PC-9 (cell line): ENCODE results near the gene GEMIN5. TPM values are rescaled to one million over a fixed set of nuclear protein-coding genes. Genes with fewer than 3 reads are reported as not detected.

Source experiments
- BruUV-seq: library from RNA; stranded (reverse); fragments of 400-500 nt; replicated peaks from 2 replicates; lab custom pipeline; 2021; lab: Mats Ljungman, UMichigan
- CTCF ChIA-PET: fragments of 300-600 bp; sonication (Branson Sonifier 250); formaldehyde crosslinking; loops from one replicate; lab custom pipeline; 2022; ENCODE audit warnings: antibody characterized with exemption; lab: Charles Lee
- POLR2A ChIA-PET: fragments of 300-600 bp; sonication (Branson Sonifier 250); formaldehyde crosslinking; loops from one replicate; lab custom pipeline; 2022; ENCODE audit warnings: antibody characterized with exemption; ENCODE audit not compliant: unreplicated experiment; lab: Charles Lee
- DNase-seq, 2 experiments: peaks; one replicate each; pipeline versions ENCODE4 v3.0.0 to v3.0.0-alpha.2; 2015 to 2022; ENCODE audit warnings: mixed read lengths in 1 of 2
- H2AFZ ChIP-seq: fragments of 200-600 bp; sonication (generic); 2 replicates; pipeline ENCODE4 v1.8.1; 2017; ENCODE audit warnings: antibody characterized with exemption
- H3F3A ChIP-seq: fragments of 200-600 bp; sonication (generic); 2 replicates; pipeline ENCODE4 v1.8.1; 2017; ENCODE audit warnings: antibody characterized with exemption, mild to moderate bottlenecking, low read depth; ENCODE audit not compliant: insufficient read depth
- H3K27ac ChIP-seq: fragments of 200-600 bp; sonication (generic); 2 replicates; pipeline ENCODE4 v1.6.1; 2016; ENCODE audit warnings: mixed run types
- H3K27me3 ChIP-seq: fragments of 200-600 bp; sonication (generic); 2 replicates; pipeline ENCODE4 v1.6.1; 2016; ENCODE audit warnings: low read depth, mixed run types; ENCODE audit not compliant: insufficient read depth
- H3K36me3 ChIP-seq: fragments of 200-600 bp; sonication (generic); 2 replicates; pipeline ENCODE4 v1.6.1; 2016; ENCODE audit warnings: low read depth, mixed run types
- H3K4me1 ChIP-seq: fragments of 200-600 bp; sonication (generic); replicated peaks from 2 replicates; pipeline ENCODE4 v1.6.1; 2016; ENCODE audit warnings: mixed run types; ENCODE audit not compliant: insufficient read depth
- H3K4me2 ChIP-seq: fragments of 200-600 bp; sonication (generic); 2 replicates; pipeline ENCODE4 v1.6.1; 2017; ENCODE audit warnings: mixed run types
- H3K4me3 ChIP-seq: fragments of 200-600 bp; sonication (generic); 2 replicates; pipeline ENCODE4 v1.6.1; 2016; ENCODE audit warnings: mixed run types
- H3K79me2 ChIP-seq: fragments of 200-600 bp; sonication (generic); 2 replicates; pipeline ENCODE4 v1.6.1; 2017; ENCODE audit warnings: low read depth, mixed run types
- H3K9me2 ChIP-seq: fragments of 200-600 bp; sonication (generic); 2 replicates; pipeline ENCODE4 v1.8.1; 2017; ENCODE audit warnings: mild to moderate bottlenecking; ENCODE audit not compliant: insufficient read depth
- H3K9me3 ChIP-seq: fragments of 200-600 bp; sonication (generic); 2 replicates; pipeline ENCODE4 v1.8.1; 2016; ENCODE audit warnings: low read depth; ENCODE audit not compliant: insufficient read depth
- H4K20me1 ChIP-seq: fragments of 200-600 bp; sonication (generic); 2 replicates; pipeline ENCODE4 v1.8.1; 2017; ENCODE audit not compliant: insufficient read depth
- EZH2 ChIP-seq: fragments of 200-600 bp; sonication (generic); IDR thresholded peaks from 2 replicates; pipeline ENCODE4 v1.8.0; 2017; ENCODE audit warnings: antibody characterized with exemption, low read depth
- intact Hi-C: fragments of 100-400 bp; cut with micrococcal nuclease; formaldehyde crosslinking; loops from one replicate; pipeline ENCODE4 v1.10.0; 2022; ENCODE audit not compliant: unreplicated experiment
- total RNA-seq: library from RNA; stranded (reverse); gene quantifications from 2 replicates; pipeline ENCODE4 v1.2.3, GENCODE V29; 2021
- TF ChIP-seq, protein P1 (sequence below): fragments of 200-600 bp; sonication (generic); conservative IDR thresholded peaks from 2 replicates; pipeline ENCODE4 v1.6.1; 2017; ENCODE audit warnings: mixed run types, antibody characterized with exemption, mild to moderate bottlenecking, moderate library complexity

GEMIN5 gene
- total RNA-seq, 1 experiment from 2014 or later = 18.6 TPM

DNA sequence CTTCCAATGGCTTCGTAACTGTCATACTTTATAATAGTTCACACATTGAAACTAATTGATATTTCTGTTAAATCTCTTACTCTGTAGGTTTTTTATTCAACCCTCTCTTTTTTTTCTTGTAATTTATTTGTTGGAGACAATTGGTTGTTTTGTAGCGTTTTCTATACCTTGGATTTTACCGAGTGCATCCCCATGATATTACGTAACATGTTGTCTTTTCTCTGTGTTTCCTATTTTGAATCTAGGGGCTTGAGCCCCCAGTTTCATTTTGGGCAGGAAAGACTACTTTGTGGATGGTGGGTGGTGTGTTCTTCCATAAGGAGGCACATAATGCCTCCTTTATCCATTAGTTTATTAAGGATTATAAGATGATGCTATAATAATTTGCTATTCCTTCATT, 10.3 kb upstream of the GEMIN5 start:
- no peaks in the 10 kb centered on the region for H3K4me1 ChIP-seq
- H3K79me2 ChIP-seq = peaks cover 34% of the 10 kb centered on the region
- CTCF ChIA-PET = no interaction called here
- no peak overlapping the region for H3K27ac ChIP-seq
- no peak for TF ChIP-seq EZH2
- TF ChIP-seq, protein P1, sequence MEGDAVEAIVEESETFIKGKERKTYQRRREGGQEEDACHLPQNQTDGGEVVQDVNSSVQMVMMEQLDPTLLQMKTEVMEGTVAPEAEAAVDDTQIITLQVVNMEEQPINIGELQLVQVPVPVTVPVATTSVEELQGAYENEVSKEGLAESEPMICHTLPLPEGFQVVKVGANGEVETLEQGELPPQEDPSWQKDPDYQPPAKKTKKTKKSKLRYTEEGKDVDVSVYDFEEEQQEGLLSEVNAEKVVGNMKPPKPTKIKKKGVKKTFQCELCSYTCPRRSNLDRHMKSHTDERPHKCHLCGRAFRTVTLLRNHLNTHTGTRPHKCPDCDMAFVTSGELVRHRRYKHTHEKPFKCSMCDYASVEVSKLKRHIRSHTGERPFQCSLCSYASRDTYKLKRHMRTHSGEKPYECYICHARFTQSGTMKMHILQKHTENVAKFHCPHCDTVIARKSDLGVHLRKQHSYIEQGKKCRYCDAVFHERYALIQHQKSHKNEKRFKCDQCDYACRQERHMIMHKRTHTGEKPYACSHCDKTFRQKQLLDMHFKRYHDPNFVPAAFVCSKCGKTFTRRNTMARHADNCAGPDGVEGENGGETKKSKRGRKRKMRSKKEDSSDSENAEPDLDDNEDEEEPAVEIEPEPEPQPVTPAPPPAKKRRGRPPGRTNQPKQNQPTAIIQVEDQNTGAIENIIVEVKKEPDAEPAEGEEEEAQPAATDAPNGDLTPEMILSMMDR = no peak
- no peak for DNase-seq
- no peak overlapping the region for H3K4me2 ChIP-seq
- intact Hi-C loops = no loop called here
- peaks cover 5% of the 10 kb centered on the region for H3K36me3 ChIP-seq
- POLR2A ChIA-PET = no interaction called here
- H3K27me3 ChIP-seq = no peaks in the 10 kb centered on the region
- H2AFZ ChIP-seq = no peak overlapping the region
- no peaks in the 10 kb centered on the region for H3K9me2 ChIP-seq
- H3F3A ChIP-seq = no peaks in the 10 kb centered on the region
- no TSS peak for BruUV-seq
- no peaks in the 10 kb centered on the region for H3K9me3 ChIP-seq
- peaks cover 23% of the 10 kb centered on the region; the same call in 1 of the 2 replicates for H4K20me1 ChIP-seq
- no peak overlapping the region for H3K4me3 ChIP-seq

DNA sequence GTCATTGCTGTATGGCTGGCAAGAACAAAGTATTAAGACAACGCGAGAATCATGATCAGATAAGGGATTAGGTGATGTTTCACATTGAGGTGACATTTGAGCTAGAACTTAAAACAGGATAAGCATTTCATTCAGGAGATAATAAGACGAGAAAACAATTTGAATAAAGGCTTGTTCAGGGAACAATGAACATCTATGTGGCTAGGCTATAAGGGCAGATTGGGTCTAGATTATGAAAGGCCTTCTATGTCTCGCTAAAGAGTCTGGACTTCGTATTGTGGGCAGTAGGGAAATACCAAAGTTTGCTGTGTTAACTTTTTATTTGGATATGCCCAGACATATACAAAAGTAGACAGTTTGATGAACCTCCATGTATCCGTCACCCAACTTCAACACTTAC, 9.8 kb upstream of the GEMIN5 start:
- Histone ChIP-seq H4K20me1 (peaks cover 23% of the 10 kb centered on the region; the same call in 1 of the 2 replicates), H3K4me1 (no peaks in the 10 kb centered on the region), H2AFZ (no peak overlapping the region), H3K4me3 (no peak overlapping the region), H3K27me3 (no peaks in the 10 kb centered on the region), H3K9me3 (no peaks in the 10 kb centered on the region), H3F3A (no peaks in the 10 kb centered on the region), H3K27ac (no peak overlapping the region), H3K9me2 (no peaks in the 10 kb centered on the region), H3K79me2 (peaks cover 39% of the 10 kb centered on the region), H3K36me3 (peaks cover 5% of the 10 kb centered on the region), H3K4me2 (no peak overlapping the region)
- CTCF ChIA-PET = no interaction called here
- POLR2A ChIA-PET = no interaction called here
- intact Hi-C loops = no loop called here
- DNase-seq = no peak
- BruUV-seq = no TSS peak
- TF ChIP-seq, protein P1 = no peak
- TF ChIP-seq EZH2 = no peak

DNA sequence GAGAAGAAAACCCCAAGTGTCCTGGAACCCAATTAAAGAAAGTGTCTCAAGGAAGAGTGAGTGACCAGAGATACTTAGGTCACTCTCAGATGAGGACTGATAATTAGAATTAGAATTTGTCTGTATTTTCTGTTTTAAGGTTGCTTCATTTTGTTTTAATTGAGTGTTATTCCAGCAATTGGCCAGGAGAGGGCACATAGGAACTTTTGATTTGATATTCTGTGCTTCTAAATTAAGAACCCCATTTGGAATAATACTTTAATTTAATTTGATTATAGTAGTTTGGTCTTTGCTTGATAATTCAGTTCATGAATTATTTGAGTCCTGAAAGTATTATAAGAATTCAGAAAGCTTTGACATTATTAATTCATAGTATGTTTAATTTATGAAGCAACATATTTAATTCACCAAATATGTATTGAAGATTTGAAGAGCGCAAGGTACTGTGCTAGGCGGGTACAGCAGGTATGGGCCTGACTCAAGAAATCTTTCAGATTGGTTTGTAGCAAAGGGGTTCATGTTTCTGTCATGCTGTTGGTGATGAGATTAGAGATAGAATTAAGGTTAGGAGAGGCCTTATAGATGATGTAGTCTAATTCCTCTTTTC, 7.8 kb upstream of the GEMIN5 start:
- no peaks in the 10 kb centered on the region for H3K9me2 ChIP-seq
- no peaks in the 10 kb centered on the region for H3K9me3 ChIP-seq
- ChIA-PET CTCF (no interaction called here), POLR2A (no interaction called here)
- peaks cover 10% of the 10 kb centered on the region; the same call in 1 of the 2 replicates for H3K4me1 ChIP-seq
- peaks cover 21% of the 10 kb centered on the region; the same call in 1 of the 2 replicates for H4K20me1 ChIP-seq
- H3K36me3 ChIP-seq = peaks cover 5% of the 10 kb centered on the region
- DNase-seq = no peak
- H3K79me2 ChIP-seq = peaks cover 57% of the 10 kb centered on the region
- intact Hi-C loops = no loop called here
- H3K27me3 ChIP-seq = no peaks in the 10 kb centered on the region
- no TSS peak for BruUV-seq
- no peak overlapping the region for H3K4me3 ChIP-seq
- no peaks in the 10 kb centered on the region for H3F3A ChIP-seq
- no peak overlapping the region for H3K27ac ChIP-seq
- TF ChIP-seq, protein P1 = peak; percentile 81
- TF ChIP-seq EZH2 = no peak
- no peak overlapping the region for H2AFZ ChIP-seq
- H3K4me2 ChIP-seq = no peak overlapping the region
